ENCODE results near the gene STRBP. TPM values are rescaled to one million over a fixed set of nuclear protein-coding genes. Genes with fewer than 3 reads are reported as not detected.
"Not testable (repeated sequence)": the region's sequence is repeated elsewhere in the genome, so short reads cannot be mapped to it uniquely, and the experiment has no call there.

STRBP gene
- total and polyA plus RNA-seq, 2 of the 4 experiments (the other 2 are of a cell fraction), result 2.1 to 2.5 TPM

GRCh38 chr9:123250504-123250903 is 17.9 kb downstream of the STRBP start:
- Histone ChIP-seq H3K56ac (ENCODE audit: extremely low read depth, insufficient read depth, low read length) (no peak overlapping the region), H2BK120ac (ENCODE audit: low read depth, low read length) (no peak overlapping the region), H3K4me1 (ENCODE audit: control insufficient read depth, insufficient read depth, low read length) (no peaks in the 10 kb centered on the region), H3K9ac (ENCODE audit: low read depth, low read length) (no peak overlapping the region), H4K91ac (ENCODE audit: insufficient read depth, low read depth, low read length) (no peak overlapping the region), H4K20me1 (ENCODE audit: insufficient read depth, low read length) (no peaks in the 10 kb centered on the region), H3K4me2 (ENCODE audit: low read depth, low read length) (no peak overlapping the region), H2AK5ac (ENCODE audit: low read depth, low read length) (no peak overlapping the region), H3K27me3 (ENCODE audit: control insufficient read depth, insufficient read depth, low read length) (peaks cover 1% of the 10 kb centered on the region), H3K23ac (ENCODE audit: low read depth, low read length) (no peak overlapping the region), H3K79me1 (ENCODE audit: low read depth in 1 of 2, low read length in 2 of 2) (no peaks in the 10 kb centered on the region), H2AK9ac (replicated peaks; ENCODE audit: low read depth, low read length, poor library complexity) (no peak overlapping the region), H3K4ac (ENCODE audit: low read depth, low read length) (no peak overlapping the region), H2BK20ac (ENCODE audit: low read depth, low read length) (no peak overlapping the region), H2BK5ac (ENCODE audit: low read depth, low read length, poor library complexity, severe bottlenecking) (no peak overlapping the region), H4K8ac (ENCODE audit: low read depth in 2 of 2, low read length in 2 of 2) (no peak overlapping the region), H3K27ac (ENCODE audit: insufficient read depth, low read length) (no peak overlapping the region), H2AFZ (replicated peaks; ENCODE audit: low read length, poor library complexity) (no peak overlapping the region), H3K9me3 (ENCODE audit: control insufficient read depth, insufficient read depth, low read length) (no peaks in the 10 kb centered on the region), H3K14ac (replicated peaks; ENCODE audit: low read depth, low read length) (no peak overlapping the region), H3K4me3 (ENCODE audit: insufficient read depth, low read depth, low read length) (no peak overlapping the region), H4K5ac (ENCODE audit: low read depth, low read length) (no peak overlapping the region), H3K36me3 (ENCODE audit: control insufficient read depth, insufficient read depth, low read length) (no peaks in the 10 kb centered on the region), H3K9me1 (ENCODE audit: insufficient read depth, low read length) (no peaks in the 10 kb centered on the region), H3K18ac (ENCODE audit: low read depth, low read length) (no peak overlapping the region), H2BK15ac (ENCODE audit: low read depth, low read length) (no peak overlapping the region)
- CTCF ChIA-PET, result no interaction called here
- no peak for ATAC-seq (ENCODE audit: low read depth)
- intact Hi-C loops (cut with micrococcal nuclease) (loop anchor here (5.0 kb wide), 1 partner anchor 73 kb away; no protein-coding TSS in a partner anchor), in situ Hi-C loops (cut with MboI; ENCODE audit: low sequenced_read_pairs) (no loop called here), dilution Hi-C loops (cut with HindIII; ENCODE audit: low sequenced_read_pairs, unreplicated experiment) (no loop called here)
- TF ChIP-seq FOS (IDR thresholded peaks at IDR 0.05; ENCODE audit: low read depth, low read length) (no peak), POLR2A (IDR thresholded peaks at IDR 0.05; ENCODE audit: low read depth, low read length) (no peak), USF2 (IDR thresholded peaks at IDR 0.05; ENCODE audit: low read depth, low read length) (no peak), NFE2L2 (IDR thresholded peaks at IDR 0.05; ENCODE audit: low read depth, low read length) (no peak), RAD21 (IDR thresholded peaks at IDR 0.05; ENCODE audit: low read length) (no peak), MXI1 (IDR thresholded peaks at IDR 0.05; ENCODE audit: borderline replicate concordance, low read depth, low read length) (no peak)
- POLR2A ChIA-PET (ENCODE audit: unreplicated experiment), result no interaction called here
- no TSS peak for BruUV-seq (replicated peaks)
- DNase-seq, result no peak
- no CpG with 5 or more reads among the region's 1 CpG for WGBS, 2 experiments (ENCODE audit: extremely low coverage in 2 of 2, insufficient read length in 1 of 2)

- ATAC-seq (ENCODE audit: low read depth); dilution Hi-C loops (cut with HindIII; ENCODE audit: low sequenced_read_pairs, unreplicated experiment); H3K4me3 ChIP-seq (ENCODE audit: insufficient read depth, low read depth, low read length); H3K18ac ChIP-seq (ENCODE audit: low read depth, low read length); H4K8ac ChIP-seq (ENCODE audit: low read depth in 2 of 2, low read length in 2 of 2); H2BK5ac ChIP-seq (ENCODE audit: low read depth, low read length, poor library complexity, severe bottlenecking); H2AK9ac ChIP-seq (replicated peaks; ENCODE audit: low read depth, low read length, poor library complexity); H3K9me1 ChIP-seq (ENCODE audit: insufficient read depth, low read length); H3K4ac ChIP-seq (ENCODE audit: low read depth, low read length); CTCF ChIA-PET; BruUV-seq (replicated peaks); DNase-seq; intact Hi-C loops (cut with micrococcal nuclease); H3K9me3 ChIP-seq (ENCODE audit: control insufficient read depth, insufficient read depth, low read length); H3K9ac ChIP-seq (ENCODE audit: low read depth, low read length); POLR2A ChIA-PET (ENCODE audit: unreplicated experiment); H3K36me3 ChIP-seq (ENCODE audit: control insufficient read depth, insufficient read depth, low read length); H3K4me1 ChIP-seq (ENCODE audit: control insufficient read depth, insufficient read depth, low read length); H2BK20ac ChIP-seq (ENCODE audit: low read depth, low read length); H2BK15ac ChIP-seq (ENCODE audit: low read depth, low read length); H2AK5ac ChIP-seq (ENCODE audit: low read depth, low read length); in situ Hi-C loops (cut with MboI; ENCODE audit: low sequenced_read_pairs); H3K4me2 ChIP-seq (ENCODE audit: low read depth, low read length); H3K23ac ChIP-seq (ENCODE audit: low read depth, low read length); H2AFZ ChIP-seq (replicated peaks; ENCODE audit: low read length, poor library complexity); H2BK120ac ChIP-seq (ENCODE audit: low read depth, low read length); H4K91ac ChIP-seq (ENCODE audit: insufficient read depth, low read depth, low read length); H3K79me1 ChIP-seq (ENCODE audit: low read depth in 1 of 2, low read length in 2 of 2); H3K27me3 ChIP-seq (ENCODE audit: control insufficient read depth, insufficient read depth, low read length); H3K56ac ChIP-seq (ENCODE audit: extremely low read depth, insufficient read depth, low read length); H3K14ac ChIP-seq (replicated peaks; ENCODE audit: low read depth, low read length); H3K27ac ChIP-seq (ENCODE audit: insufficient read depth, low read length); H4K20me1 ChIP-seq (ENCODE audit: insufficient read depth, low read length); H4K5ac ChIP-seq (ENCODE audit: low read depth, low read length): not testable (repeated sequence)
- 60% methylated on average over 1 of the region's 4 CpGs; no CpG with 5 or more reads in 1 of the 2 experiments for WGBS, 2 experiments (ENCODE audit: extremely low coverage in 2 of 2, insufficient read length in 1 of 2)
These were observed 19.2 kb downstream of the STRBP start for GRCh38 chr9:123249162-123249561.

All from IMR-90 (cell line).